Nephron progenitor cell (in vitro differentiated cells): ENCODE measurements around the gene LHFPL4.

Source experiments
- DNase-seq: peaks from one replicate; pipeline ENCODE4 v3.0.0; 2021
- H3K27ac Mint-ChIP-seq: 2 replicates; pipeline ENCODE4 v1.8.0; 2021; ENCODE audit warnings: mild to moderate bottlenecking, moderate library complexity, mixed read lengths
- H3K27me3 Mint-ChIP-seq: 2 replicates; pipeline ENCODE4 v1.8.0; 2021; ENCODE audit warnings: mild to moderate bottlenecking, low read depth, mixed read lengths; ENCODE audit not compliant: poor library complexity
- H3K36me3 Mint-ChIP-seq: 2 replicates; pipeline ENCODE4 v1.8.0; 2021; ENCODE audit warnings: low read depth, mixed read lengths
- H3K4me1 Mint-ChIP-seq: 2 replicates; pipeline ENCODE4 v1.8.0; 2021; ENCODE audit warnings: mixed read lengths
- H3K4me3 Mint-ChIP-seq: 2 replicates; pipeline ENCODE4 v1.8.0; 2021; ENCODE audit warnings: mild to moderate bottlenecking, moderate library complexity, mixed read lengths
- H3K9me3 Mint-ChIP-seq: 2 replicates; pipeline ENCODE4 v1.8.0; 2021; ENCODE audit warnings: mild to moderate bottlenecking, moderate library complexity, mixed read lengths
- TF ChIP-seq, protein P1 (sequence below): fragments of 200-600 bp; sonication (generic); IDR thresholded peaks from 2 replicates; pipeline ENCODE4 v1.5.0; 2021; ENCODE audit warnings: antibody characterized with exemption

Gene LHFPL4

GRCh38 chr3:9514956-9515355 is 38.7 kb downstream of the LHFPL4 start:
- Mint-ChIP-seq H3K27ac (no peak overlapping the region), H3K4me1 (no peaks in the 10 kb centered on the region), H3K27me3 (peaks cover 29% of the 10 kb centered on the region), H3K36me3 (no peaks in the 10 kb centered on the region), H3K4me3 (no peak overlapping the region), H3K9me3 (peaks cover 5% of the 10 kb centered on the region)
- DNase-seq: no peak
- TF ChIP-seq, protein P1, sequence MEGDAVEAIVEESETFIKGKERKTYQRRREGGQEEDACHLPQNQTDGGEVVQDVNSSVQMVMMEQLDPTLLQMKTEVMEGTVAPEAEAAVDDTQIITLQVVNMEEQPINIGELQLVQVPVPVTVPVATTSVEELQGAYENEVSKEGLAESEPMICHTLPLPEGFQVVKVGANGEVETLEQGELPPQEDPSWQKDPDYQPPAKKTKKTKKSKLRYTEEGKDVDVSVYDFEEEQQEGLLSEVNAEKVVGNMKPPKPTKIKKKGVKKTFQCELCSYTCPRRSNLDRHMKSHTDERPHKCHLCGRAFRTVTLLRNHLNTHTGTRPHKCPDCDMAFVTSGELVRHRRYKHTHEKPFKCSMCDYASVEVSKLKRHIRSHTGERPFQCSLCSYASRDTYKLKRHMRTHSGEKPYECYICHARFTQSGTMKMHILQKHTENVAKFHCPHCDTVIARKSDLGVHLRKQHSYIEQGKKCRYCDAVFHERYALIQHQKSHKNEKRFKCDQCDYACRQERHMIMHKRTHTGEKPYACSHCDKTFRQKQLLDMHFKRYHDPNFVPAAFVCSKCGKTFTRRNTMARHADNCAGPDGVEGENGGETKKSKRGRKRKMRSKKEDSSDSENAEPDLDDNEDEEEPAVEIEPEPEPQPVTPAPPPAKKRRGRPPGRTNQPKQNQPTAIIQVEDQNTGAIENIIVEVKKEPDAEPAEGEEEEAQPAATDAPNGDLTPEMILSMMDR: no peak

DNA sequence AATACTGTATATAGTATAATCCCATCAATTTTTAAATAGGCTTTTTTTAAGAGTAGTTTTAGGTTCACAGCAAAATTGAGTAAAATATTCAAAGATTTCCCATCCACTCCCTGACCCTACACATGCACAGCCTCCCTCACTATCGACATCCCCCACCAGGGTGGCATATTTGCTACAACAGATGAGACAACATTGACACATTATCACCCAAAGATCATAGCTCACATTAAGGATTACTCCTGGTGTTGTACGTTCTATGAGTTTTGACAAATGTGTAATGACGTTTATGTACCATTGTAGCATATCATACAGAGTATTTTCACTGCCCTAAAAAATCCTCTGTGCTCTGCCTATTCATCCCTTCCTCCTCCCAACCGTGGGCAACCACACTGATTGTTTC is 39.3 kb downstream of the LHFPL4 start:
- Mint-ChIP-seq H3K9me3 (peaks cover 5% of the 10 kb centered on the region), H3K4me1 (no peaks in the 10 kb centered on the region), H3K27me3 (peaks cover 33% of the 10 kb centered on the region), H3K27ac (no peak overlapping the region), H3K4me3 (no peak overlapping the region), H3K36me3 (no peaks in the 10 kb centered on the region)
- DNase-seq: no peak
- TF ChIP-seq, protein P1: no peak

GRCh38 chr3:9512456-9513045 is 41.1 kb downstream of the LHFPL4 start:
- Mint-ChIP-seq H3K4me3 (no peak overlapping the region), H3K9me3 (no peaks in the 10 kb centered on the region), H3K27ac (no peak overlapping the region), H3K36me3 (no peaks in the 10 kb centered on the region), H3K27me3 (peaks cover 50% of the 10 kb centered on the region), H3K4me1 (no peaks in the 10 kb centered on the region)
- no peak for DNase-seq
- TF ChIP-seq, protein P1: no peak

- Mint-ChIP-seq H3K27ac (no peak overlapping the region), H3K9me3 (no peaks in the 10 kb centered on the region), H3K4me1 (no peaks in the 10 kb centered on the region), H3K4me3 (no peak overlapping the region), H3K27me3 (peaks cover 64% of the 10 kb centered on the region), H3K36me3 (no peaks in the 10 kb centered on the region)
- TF ChIP-seq, protein P1: no peak
- peak; percentile 19 for DNase-seq
Measured at GRCh38 chr3:9508781-9509180, 44.8 kb downstream of the LHFPL4 start.

DNA sequence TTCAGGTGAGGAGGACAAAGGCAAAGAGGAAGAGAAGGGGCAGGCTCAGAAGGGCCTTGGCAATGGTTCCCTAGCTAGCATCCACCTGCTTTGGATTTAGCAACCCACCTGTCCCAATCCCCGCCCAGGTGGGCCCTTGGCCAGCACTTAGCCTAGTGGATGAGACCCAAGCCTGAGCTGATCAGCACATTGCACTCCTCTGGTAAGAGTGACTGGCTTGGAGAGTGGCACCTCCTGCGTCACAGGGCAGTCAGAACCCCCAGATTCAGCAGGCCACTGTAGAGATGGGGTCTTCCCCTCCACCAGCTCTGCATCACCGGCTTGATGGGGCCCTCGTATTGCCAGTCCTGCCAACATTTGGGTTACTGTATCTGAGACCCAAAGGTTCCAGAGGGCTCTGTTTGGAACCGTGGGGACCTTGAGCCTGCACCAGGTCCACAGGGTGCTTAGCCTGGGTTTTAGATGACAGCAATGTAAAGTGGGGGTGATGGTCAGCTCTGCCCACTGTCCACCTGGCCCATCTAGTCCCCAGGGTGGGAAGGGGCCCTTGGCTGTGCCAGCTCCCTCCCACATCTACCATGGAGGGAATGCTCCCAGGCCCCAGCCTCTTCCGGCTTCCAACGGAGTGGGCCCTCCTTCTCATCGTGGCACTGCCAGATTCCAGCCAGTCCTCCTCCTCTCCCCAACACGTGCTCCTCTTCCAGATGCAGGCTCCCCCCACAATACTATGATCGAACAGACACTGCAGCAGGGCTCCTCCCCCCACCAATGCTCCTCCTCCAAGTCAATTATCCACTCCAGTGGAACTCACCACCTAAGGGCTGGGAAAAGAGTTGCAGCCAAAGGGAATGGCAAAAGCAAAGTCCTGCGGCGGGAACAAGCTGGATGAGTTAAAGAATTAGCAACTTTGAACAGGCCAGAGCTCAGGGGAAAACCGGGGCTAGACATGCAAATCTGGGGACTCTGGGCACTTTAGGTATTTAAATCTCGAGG is 45.7 kb downstream of the LHFPL4 start:
- Mint-ChIP-seq H3K36me3 (no peaks in the 10 kb centered on the region), H3K4me3 (no peak overlapping the region), H3K27me3 (peaks cover 64% of the 10 kb centered on the region), H3K4me1 (no peaks in the 10 kb centered on the region), H3K27ac (no peak overlapping the region), H3K9me3 (no peaks in the 10 kb centered on the region)
- TF ChIP-seq, protein P1: no peak
- DNase-seq: no peak
